ENCODE measurements around the gene MCIDAS. TPM values are rescaled to one million over a fixed set of nuclear protein-coding genes. Genes with fewer than 3 reads are reported as not detected.
A peak's percentile ranks its signal among the peaks of the same experiment; 100 is the strongest.

Gene MCIDAS
- total and polyA plus RNA-seq, 8 donors = 0.53 to 4.6 (median 1.8) TPM; not detected in 3

- DNase-seq = peak; percentile 57 to 64
- Histone ChIP-seq H3K36me3 (no peaks in the 10 kb centered on the region), H3K9me3 (no peaks in the 10 kb centered on the region), H3K4me3 (peak overlapping the region; percentile 34 to 48 (median 34)), H3K27me3 (peaks cover 1 to 84% (median 53%) of the 10 kb centered on the region in 3 donors), H3K4me1 (peaks cover 23 to 34% (median 26%) of the 10 kb centered on the region in 4 donors), H3K27ac (peak overlapping the region; percentile 70 to 90 (median 77))
- WGBS, 5 donors = 4 to 13% (median 6%) methylated on average over 22 to 62 of the region's 62 CpGs
- TF ChIP-seq POLR2A (IDR thresholded peaks at IDR 0.05) = no peak
- no peak for TF ChIP-seq POLR2AphosphoS5 (IDR thresholded peaks at IDR 0.05)
- TF ChIP-seq EP300 (IDR thresholded peaks at IDR 0.05) = no peak
- peak in 2 of 7 experiments; percentile 6 to 8 for TF ChIP-seq CTCF (IDR thresholded peaks at IDR 0.05)
- intact Hi-C loops (cut with DNase I; ENCODE audit: low total_unique reads) = no loop called here
Observed at GRCh38 chr5:55220433-55221185, 6.5 kb downstream of the MCIDAS start.

GRCh38 chr5:55219770-55220169 lies 7.3 kb downstream of the MCIDAS start:
- no peaks in the 10 kb centered on the region for H3K9me3 ChIP-seq
- DNase-seq = no peak
- WGBS, 5 donors = 56 to 84% (median 76%) methylated on average over 3 of the region's 3 CpGs
- peaks cover 0 to 76% (median 44%) of the 10 kb centered on the region in 3 donors for H3K27me3 ChIP-seq
- no peaks in the 10 kb centered on the region for H3K36me3 ChIP-seq
- intact Hi-C loops (cut with DNase I; ENCODE audit: low total_unique reads) = no loop called here
- TF ChIP-seq EP300 (IDR thresholded peaks at IDR 0.05) (no peak), POLR2A (IDR thresholded peaks at IDR 0.05) (no peak), CTCF (IDR thresholded peaks at IDR 0.05) (no peak), POLR2AphosphoS5 (IDR thresholded peaks at IDR 0.05) (no peak)
- peaks cover 23 to 31% (median 26%) of the 10 kb centered on the region in 4 donors for H3K4me1 ChIP-seq
- no peak overlapping the region for H3K4me3 ChIP-seq
- peak overlapping the region in 4 of 5 donors; percentile 70 to 80 (median 76) for H3K27ac ChIP-seq

GRCh38 chr5:55218967-55219366 lies 8.1 kb downstream of the MCIDAS start:
- Histone ChIP-seq H3K4me1 (peaks cover 23 to 31% (median 26%) of the 10 kb centered on the region in 4 donors), H3K4me3 (no peak overlapping the region), H3K27ac (peak overlapping the region in 4 of 5 donors; percentile 70 to 80 (median 76)), H3K27me3 (peaks cover 0 to 68% (median 41%) of the 10 kb centered on the region in 3 donors), H3K9me3 (no peaks in the 10 kb centered on the region), H3K36me3 (no peaks in the 10 kb centered on the region)
- peak in 1 of 7 experiments; percentile 6 for TF ChIP-seq CTCF (IDR thresholded peaks at IDR 0.05)
- no peak for TF ChIP-seq POLR2A (IDR thresholded peaks at IDR 0.05)
- TF ChIP-seq POLR2AphosphoS5 (IDR thresholded peaks at IDR 0.05) = peak in 2 of 3 donors; percentile 66 to 88
- DNase-seq = peak; percentile 95 to 97
- intact Hi-C loops (cut with DNase I; ENCODE audit: low total_unique reads) = no loop called here
- WGBS, 5 donors = 10 to 41% (median 26%) methylated on average over 4 of the region's 4 CpGs

- H3K9me3 ChIP-seq = no peaks in the 10 kb centered on the region
- H3K4me3 ChIP-seq = no peak overlapping the region
- TF ChIP-seq POLR2A (IDR thresholded peaks at IDR 0.05) (no peak), CTCF (IDR thresholded peaks at IDR 0.05) (no peak), EP300 (IDR thresholded peaks at IDR 0.05) (no peak), POLR2AphosphoS5 (IDR thresholded peaks at IDR 0.05) (no peak)
- DNase-seq = no peak
- H3K4me1 ChIP-seq = no peaks in the 10 kb centered on the region
- intact Hi-C loops (cut with DNase I; ENCODE audit: low total_unique reads) = no loop called here
- no peaks in the 10 kb centered on the region for H3K36me3 ChIP-seq
- 67 to 78% (median 74%) methylated on average over 2 of the region's 2 CpGs for WGBS, 5 donors
- H3K27ac ChIP-seq = no peak overlapping the region
- H3K27me3 ChIP-seq = peaks cover 0 to 10% (median 0%) of the 10 kb centered on the region in 3 donors
Observed at GRCh38 chr5:55211184-55211874, 15.8 kb downstream of the MCIDAS start.

Measured in stomach (tissue), 9 donors.